Measurements from ENCODE around the gene LRRC52.

LRRC52 gene

DNA sequence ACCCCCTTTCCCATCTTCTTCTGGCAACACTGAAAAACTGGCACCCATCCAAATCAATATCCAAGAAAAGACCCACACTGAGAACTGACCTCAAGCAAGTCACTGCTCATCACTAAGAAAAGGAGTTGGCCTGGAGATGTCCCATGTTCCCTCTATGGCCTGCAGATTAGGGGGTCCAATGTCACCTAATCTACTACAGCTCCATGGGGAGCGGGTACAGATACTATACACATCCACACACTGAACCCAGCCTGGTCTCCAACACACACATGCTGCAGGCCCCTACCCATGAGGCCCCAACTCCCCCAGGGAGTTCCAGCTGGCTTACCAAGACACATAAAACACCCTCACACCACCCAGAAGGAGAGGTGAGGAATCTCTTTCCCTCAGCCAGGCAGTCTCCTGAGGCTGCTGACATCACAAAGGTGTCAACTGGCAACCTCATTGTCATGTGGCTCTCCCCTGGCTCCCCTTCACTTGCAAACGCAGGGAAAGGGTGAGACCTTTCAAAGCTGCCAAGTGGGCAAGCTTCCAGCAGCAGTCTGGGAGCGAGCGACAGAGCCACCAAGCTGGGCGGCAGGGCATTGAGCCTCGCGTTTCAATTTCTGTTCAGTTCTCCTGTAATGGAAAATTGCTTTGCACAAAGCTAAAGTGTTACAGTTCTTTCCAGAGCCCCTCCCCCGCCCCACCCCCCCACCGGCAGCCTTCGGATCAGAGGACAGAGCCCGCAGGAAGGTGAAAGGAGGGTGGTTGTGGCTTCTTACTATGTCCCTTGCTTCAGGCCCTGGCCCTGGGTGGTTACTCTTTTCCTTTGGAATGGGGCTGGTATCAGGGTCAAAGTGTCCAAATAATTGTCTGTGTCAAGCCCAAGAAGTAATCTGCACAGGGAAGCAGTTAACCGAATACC lies at the start of gene LRRC52:
LRRC52 (plus strand) TSS at position 469 of the 907 bp plus-strand sequence; CDS start at position 766, 297 bp downstream.
- peak; percentile 96 for DNase-seq

GRCh38 chr1:165494949-165495857 lies 48.6 kb upstream of the LRRC52 start:
- DNase-seq, result no peak

- no peak for DNase-seq
Measured at GRCh38 chr1:165495858-165496205, 48.0 kb upstream of the LRRC52 start.

DNA sequence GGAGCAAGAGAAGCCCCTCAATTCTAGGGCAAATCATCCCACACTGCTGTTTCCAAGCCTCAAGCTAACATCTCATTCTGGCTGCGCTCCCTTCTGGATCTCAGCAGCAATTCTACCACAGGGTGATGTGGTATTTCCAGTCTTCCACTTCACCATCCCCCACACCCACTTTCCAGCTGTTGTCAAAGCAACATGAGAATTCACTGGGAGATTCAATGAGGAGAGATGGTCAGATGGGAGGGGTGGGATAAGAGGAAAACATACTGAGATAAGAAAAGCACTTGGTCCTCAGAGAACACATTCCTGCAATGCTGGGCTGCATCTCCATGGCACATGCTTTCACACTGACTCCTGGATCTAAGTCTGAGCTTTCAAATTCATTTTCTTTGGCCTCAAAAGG lies 47.3 kb upstream of the LRRC52 start:
- no peak for DNase-seq

GRCh38 chr1:165497069-165498013 lies 46.5 kb upstream of the LRRC52 start:
- DNase-seq, result no peak

DNA sequence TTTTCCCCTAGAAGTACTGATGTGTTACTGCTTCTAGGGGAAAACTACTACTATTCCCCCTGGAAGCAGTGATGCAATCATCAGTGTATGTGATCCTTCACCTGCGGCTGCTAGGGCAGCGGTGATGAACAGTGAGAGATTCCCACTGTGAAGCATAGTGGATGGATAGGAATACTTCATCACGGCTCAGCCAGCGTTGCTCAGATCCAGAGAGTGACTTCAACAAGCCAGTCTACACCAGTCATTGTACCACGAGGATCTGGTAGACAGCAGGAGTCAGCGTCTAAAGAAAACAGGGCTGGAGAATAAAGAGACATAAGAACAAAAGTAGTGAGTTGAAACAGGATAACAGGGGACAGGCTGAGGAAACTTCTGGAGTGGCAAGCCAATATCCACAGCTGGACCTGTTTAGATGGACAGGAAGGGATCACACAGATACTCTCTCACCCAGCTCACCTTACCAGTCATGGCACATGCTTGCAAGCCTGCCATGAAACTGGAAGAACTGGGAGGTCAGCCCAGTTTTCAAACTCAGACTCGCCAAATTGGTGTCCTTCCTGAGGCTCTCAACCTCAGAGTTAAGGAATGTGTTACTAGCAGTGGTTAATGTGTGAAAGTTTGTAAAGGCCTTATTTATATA lies 42.4 kb upstream of the LRRC52 start:
- DNase-seq, result no peak

GRCh38 chr1:165501970-165502348 lies 41.8 kb upstream of the LRRC52 start:
- DNase-seq, result no peak

DNA sequence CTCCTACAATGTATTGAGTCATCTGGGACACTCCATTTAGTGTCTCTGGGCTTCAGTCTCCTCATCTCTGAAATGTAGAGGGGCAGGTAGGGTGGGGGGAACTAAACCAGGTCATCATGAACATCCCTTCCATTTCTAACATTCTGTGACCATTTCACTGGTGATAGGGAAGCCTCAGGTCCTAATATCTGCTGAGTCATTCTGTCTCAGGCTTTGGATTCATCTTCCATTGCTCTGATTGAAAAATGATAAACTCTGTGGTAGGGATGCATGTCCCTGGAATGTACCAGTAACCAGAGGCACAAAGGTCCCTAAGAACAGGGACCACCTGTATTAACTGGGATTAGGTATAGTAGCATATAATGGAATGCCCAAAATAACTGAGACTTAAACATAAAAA lies 36.2 kb upstream of the LRRC52 start:
- DNase-seq, result no peak

- DNase-seq, result no peak
Measured at GRCh38 chr1:165508291-165508690, 35.5 kb upstream of the LRRC52 start.

GRCh38 chr1:165512816-165513215 lies 31.0 kb upstream of the LRRC52 start:
- no peak for DNase-seq

GRCh38 chr1:165516469-165516868 lies 27.3 kb upstream of the LRRC52 start:
- DNase-seq, result no peak

DNA sequence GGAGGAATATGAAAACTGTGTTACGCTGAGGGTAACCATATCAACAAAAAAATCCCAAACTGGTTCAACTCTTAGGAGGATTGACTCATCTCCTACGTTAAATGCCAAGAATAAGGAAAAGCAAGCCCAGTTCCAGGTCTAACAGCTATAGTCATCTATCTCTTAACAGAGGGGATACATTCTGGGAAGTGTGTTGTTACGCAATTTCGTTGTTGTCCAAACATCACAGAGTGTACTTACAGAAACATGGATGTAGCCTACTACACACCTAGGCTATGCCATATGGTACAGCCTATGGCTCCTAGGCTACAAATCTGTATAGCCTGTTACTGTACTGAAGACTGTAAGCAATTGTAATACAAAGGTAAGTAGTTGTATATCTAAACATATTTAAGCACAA lies 23.2 kb upstream of the LRRC52 start:
- no peak for DNase-seq

GRCh38 chr1:165524639-165525285 lies 19.0 kb upstream of the LRRC52 start:
- no peak for DNase-seq

GRCh38 chr1:165525708-165526107 lies 18.1 kb upstream of the LRRC52 start:
- no peak for DNase-seq

- no peak for DNase-seq
Measured at GRCh38 chr1:165527251-165528007, 16.4 kb upstream of the LRRC52 start.

DNA sequence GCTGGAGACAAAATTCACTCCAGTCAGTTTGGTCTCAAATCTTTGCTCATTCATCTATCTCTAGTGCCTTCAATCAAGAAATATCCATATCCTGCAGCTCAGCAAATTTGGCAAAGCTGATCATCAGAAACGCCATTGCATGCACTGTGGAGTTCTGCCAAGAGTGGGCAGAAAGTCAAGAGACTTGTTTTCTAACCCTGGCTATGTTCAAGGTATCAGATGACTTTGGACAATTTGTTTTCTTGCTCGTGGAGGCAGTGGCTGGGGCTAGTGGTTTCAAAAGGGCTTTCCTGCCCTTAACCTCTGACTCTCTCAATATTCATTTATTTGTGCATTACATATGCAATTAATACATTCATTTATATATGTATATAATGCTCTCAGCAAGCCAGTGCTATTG lies 12.8 kb upstream of the LRRC52 start:
- DNase-seq, result no peak

DNA sequence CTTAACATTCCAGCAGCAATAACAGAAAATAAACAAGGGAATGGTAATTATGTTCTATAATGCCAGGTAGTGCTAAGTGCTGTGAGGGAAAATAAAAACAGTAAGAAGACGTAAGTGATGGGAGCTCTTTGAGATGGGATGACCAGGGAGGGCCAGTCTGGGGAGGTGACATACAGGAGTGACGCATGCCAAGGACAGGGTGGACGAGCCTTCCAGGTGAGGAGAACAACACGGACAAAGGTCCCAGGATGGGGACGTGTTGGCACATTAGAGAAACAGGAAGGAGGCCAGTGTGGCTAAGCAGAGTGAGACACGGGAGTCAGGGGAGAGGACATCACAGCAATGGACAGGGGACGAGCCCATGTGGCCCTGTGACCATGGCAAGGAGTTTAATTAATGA lies 11.7 kb upstream of the LRRC52 start:
- no peak for DNase-seq

- DNase-seq, result no peak
Measured at GRCh38 chr1:165533254-165533653, 10.5 kb upstream of the LRRC52 start.

GRCh38 chr1:165536016-165536415 lies 7.8 kb upstream of the LRRC52 start:
- no peak for DNase-seq

DNA sequence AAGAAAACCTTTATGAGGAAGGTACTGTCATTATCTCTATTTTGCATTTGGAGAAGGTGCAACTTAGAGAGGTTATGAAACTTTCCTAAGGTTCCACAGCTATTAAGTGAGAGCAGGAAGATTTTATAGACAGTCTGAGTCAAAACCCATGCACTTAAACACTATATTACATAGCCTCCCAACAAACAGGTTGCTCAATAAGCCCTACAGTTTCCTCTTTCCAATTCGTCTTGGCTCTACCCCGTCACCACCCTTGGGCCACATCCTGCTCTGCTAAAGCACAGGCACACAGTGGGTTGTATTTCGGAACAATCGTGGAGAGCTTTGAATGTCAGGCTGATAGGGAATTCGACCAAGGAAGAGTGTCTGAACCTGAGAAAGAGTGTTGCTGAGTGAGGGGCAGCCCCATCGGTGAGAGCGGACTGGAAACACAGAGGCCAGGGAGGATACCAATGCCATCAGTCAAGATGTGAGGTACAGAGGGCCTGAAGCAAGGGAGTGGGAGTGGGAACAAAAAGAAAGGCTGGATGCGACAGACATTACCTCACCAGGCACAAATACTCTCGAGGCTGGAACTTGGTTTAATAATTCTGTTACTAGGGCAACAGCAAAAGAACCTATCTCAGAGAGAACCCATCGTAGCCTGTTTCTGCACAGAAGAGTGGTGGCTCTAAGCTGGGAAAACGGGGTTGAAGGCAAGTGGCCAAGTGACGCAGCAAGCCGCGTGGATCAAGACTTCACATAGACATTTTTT lies 6.3 kb upstream of the LRRC52 start:
- no peak for DNase-seq
